Measurements from ENCODE around the gene SLC25A42. TPM values are rescaled to one million over a fixed set of nuclear protein-coding genes. Genes with fewer than 3 reads are reported as not detected.

Gene SLC25A42
- total RNA-seq, 2 donors from 2014 or later = 10.3 to 14.4 TPM

DNA sequence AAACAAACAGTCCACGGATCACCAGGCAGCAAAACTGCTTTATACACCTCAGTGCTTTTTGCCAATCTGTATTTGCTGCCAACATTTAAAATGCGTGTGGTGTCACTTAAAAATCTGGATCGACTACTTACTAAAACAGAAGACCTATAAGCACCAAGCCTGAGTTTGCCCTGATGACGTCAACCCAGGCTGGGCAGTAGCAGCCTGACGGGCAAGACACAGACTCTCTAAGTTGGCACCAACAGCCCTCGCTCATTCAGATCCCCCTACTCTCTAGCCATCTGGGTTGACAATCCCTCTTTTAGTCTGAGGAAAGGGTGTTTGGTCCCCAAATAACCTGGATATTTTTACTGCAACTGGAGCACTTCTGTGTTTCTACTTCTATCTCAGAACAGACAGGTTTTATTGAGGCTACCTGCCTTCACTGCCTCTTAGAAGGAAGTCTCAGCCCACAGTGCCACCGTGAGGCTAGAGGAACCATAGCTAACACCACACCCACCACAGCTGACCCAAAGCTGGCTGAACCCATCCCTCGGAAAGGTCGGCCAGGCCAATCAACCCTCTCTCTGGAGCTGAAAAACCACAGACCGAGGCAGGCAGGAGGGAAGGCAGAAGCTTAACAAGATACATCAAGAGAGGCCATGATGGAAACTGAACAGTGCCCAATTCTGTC lies 37.4 kb upstream of the SLC25A42 start:
- Histone ChIP-seq H3K9me3 (no peaks in the 10 kb centered on the region), H3K27ac (no peak overlapping the region), H3K4me3 (no peak overlapping the region), H3K4me1 (peaks cover 0 to 2% of the 10 kb centered on the region in 2 donors), H3K36me3 (peaks cover 87% of the 10 kb centered on the region), H3K27me3 (no peaks in the 10 kb centered on the region)
- TF ChIP-seq, protein P1, sequence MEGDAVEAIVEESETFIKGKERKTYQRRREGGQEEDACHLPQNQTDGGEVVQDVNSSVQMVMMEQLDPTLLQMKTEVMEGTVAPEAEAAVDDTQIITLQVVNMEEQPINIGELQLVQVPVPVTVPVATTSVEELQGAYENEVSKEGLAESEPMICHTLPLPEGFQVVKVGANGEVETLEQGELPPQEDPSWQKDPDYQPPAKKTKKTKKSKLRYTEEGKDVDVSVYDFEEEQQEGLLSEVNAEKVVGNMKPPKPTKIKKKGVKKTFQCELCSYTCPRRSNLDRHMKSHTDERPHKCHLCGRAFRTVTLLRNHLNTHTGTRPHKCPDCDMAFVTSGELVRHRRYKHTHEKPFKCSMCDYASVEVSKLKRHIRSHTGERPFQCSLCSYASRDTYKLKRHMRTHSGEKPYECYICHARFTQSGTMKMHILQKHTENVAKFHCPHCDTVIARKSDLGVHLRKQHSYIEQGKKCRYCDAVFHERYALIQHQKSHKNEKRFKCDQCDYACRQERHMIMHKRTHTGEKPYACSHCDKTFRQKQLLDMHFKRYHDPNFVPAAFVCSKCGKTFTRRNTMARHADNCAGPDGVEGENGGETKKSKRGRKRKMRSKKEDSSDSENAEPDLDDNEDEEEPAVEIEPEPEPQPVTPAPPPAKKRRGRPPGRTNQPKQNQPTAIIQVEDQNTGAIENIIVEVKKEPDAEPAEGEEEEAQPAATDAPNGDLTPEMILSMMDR (IDR thresholded peaks at IDR 0.05) = no peak
- DNase-seq (ENCODE audit: low spot score) = no peak

DNA sequence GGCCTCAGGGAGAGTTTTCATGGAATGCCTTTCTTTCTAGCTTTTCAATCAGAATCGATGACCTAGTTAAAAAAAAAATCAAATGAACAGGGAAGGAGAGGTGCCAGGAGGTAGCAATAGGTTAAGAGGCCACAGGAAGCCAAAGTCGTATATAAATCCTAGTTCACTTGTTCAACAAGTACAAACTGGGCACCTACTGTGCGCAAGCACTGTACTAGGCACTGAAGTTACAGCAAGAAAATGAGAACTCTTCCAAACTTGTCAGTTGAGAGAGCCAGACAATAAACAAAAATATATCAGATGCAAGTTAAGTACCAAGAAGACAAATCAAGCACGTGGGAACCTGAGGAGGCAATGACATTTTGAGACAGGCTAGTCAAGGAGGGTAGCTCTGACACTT lies 36.6 kb upstream of the SLC25A42 start:
- H3K27ac ChIP-seq = no peak overlapping the region

DNA sequence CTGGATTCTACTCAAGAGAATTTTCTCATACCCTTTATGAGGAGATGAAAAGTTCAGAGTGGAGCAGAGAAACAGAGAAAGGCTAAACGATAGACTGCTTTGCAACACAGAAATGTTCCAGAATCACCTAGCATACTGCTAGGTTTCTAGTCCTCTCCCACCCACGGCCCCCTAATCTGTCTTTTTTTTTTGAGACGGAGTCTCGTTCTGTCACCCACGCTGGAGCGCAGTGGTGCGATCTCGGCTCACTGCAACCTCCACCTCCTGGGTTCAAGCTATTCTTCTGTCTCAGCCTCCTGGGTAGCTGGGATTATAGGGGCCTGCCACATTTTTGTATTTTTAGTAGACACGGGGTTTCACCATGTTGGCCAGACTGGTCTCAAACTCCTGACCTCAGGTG lies 35.3 kb upstream of the SLC25A42 start:
- Histone ChIP-seq H3K27me3 (no peaks in the 10 kb centered on the region), H3K9me3 (no peaks in the 10 kb centered on the region), H3K4me1 (peaks cover 0 to 16% of the 10 kb centered on the region in 2 donors), H3K4me3 (no peak overlapping the region), H3K27ac (no peak overlapping the region), H3K36me3 (peaks cover 68% of the 10 kb centered on the region)
- no peak for DNase-seq (ENCODE audit: low spot score)
- TF ChIP-seq, protein P1 (IDR thresholded peaks at IDR 0.05) = no peak

More for the DNA sequence above, 36.6 kb upstream of the SLC25A42 start:
- no peak for DNase-seq (ENCODE audit: low spot score)
- Histone ChIP-seq H3K4me1 (peaks cover 0 to 10% of the 10 kb centered on the region in 2 donors), H3K9me3 (no peaks in the 10 kb centered on the region), H3K27me3 (no peaks in the 10 kb centered on the region), H3K4me3 (no peak overlapping the region), H3K36me3 (peaks cover 81% of the 10 kb centered on the region)
- TF ChIP-seq, protein P1 (IDR thresholded peaks at IDR 0.05) = no peak

DNA sequence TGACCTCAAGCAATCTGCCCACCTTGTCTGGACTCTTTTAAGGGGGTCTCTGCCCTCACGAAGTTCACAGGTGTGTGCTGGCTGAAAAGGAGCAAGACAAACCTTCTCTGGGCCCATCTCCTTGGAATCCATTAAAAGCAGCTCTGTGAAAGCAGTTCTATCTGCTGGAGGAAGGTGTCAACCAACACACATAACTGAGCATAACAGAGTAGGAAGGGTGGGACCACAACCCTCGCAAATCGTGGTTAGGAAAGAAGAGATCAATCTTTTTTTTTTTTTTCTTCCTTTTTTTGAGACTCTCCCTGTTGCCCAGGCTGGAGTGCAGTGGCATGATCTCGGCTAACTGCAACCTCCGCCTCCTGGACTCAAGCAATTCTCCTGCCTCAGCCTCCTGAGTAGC lies 31.9 kb upstream of the SLC25A42 start:
- DNase-seq (ENCODE audit: low spot score) = no peak
- Histone ChIP-seq H3K36me3 (peaks cover 38% of the 10 kb centered on the region), H3K27me3 (no peaks in the 10 kb centered on the region), H3K27ac (peak overlapping the region; percentile 97 to 98), H3K4me3 (peak overlapping the region in 1 of 2 donors; percentile 94), H3K9me3 (no peaks in the 10 kb centered on the region), H3K4me1 (peaks cover 0 to 31% of the 10 kb centered on the region in 2 donors)
- TF ChIP-seq, protein P1 (IDR thresholded peaks at IDR 0.05) = no peak

DNA sequence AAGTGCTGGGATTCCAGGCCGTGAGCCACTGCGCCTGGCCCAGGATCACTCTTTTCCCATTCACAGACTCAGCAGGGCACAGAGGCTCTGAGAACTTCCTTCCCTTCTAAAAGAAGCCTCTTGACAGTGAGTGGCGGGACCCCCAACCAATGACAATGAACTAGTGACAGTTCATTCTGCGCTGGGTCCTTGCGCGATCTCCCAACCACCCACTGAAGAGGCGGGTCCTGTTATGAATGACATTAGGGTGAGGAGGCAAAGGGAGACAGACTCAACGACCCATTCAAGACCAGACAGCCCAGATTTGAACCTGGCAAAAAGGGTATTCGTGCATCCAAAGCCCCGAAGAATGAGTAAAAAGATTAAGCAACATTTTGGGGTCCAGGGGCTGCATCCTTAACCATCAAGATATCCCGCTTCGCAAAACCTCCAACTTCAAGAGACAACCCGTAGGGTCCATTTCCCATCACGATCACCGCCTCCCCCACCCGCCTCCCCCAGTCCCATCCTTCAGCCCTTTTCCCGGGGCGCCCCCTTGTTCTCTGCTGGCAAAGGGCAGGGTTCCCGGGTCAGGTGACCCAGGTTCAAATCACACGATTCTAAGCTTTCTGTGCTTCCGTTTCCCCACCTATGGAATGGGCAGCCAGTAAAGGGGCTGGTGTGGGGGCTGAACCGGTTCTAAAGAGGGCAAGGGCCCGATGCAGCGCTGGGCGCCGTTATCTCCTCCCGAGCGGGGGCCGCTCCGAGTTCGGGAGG lies 31.2 kb upstream of the SLC25A42 start:
- Histone ChIP-seq H3K9me3 (no peaks in the 10 kb centered on the region), H3K27ac (peak overlapping the region; percentile 97 to 98), H3K36me3 (peaks cover 32% of the 10 kb centered on the region), H3K27me3 (no peaks in the 10 kb centered on the region), H3K4me3 (peak overlapping the region; percentile 79 to 94), H3K4me1 (peaks cover 0 to 31% of the 10 kb centered on the region in 2 donors)
- peak; percentile 92 for DNase-seq (ENCODE audit: low spot score)
- TF ChIP-seq, protein P1 (IDR thresholded peaks at IDR 0.05) = no peak

Data from right atrium auricular region (tissue), 2 donors.